Keratinocyte (primary cell): ENCODE results near the gene BNC2. TPM values are rescaled to one million over a fixed set of nuclear protein-coding genes. Genes with fewer than 3 reads are reported as not detected.

Experiments used
- DNase-seq: peaks from one replicate; pipeline ENCODE4 v3.0.0-alpha.2; 2011; ENCODE audit warnings: low read depth, missing footprints, low spot score
- FAIRE-seq: peaks from 2 replicates; lab custom pipeline; 2011; peaks lifted over from hg19 to GRCh38; lab: Jason Lieb, UNC
- H2AFZ ChIP-seq: 2 replicates; pipeline ENCODE4 v1.6.0; 2012; ENCODE audit warnings: low read length, control low read depth, inconsistent platforms; ENCODE audit not compliant: control insufficient read depth
- H3K27ac ChIP-seq: 2 replicates; pipeline ENCODE4 v1.5.1; 2011; ENCODE audit warnings: low read length; ENCODE audit not compliant: control insufficient read depth, insufficient read depth
- H3K27me3 ChIP-seq: 3 replicates; pipeline ENCODE4 v1.6.0; 2011; ENCODE audit warnings: low read length; ENCODE audit not compliant: control insufficient read depth, insufficient read depth; ENCODE audit errors: extremely low read depth
- H3K36me3 ChIP-seq, 2 experiments: 2 replicates in 1 of 2; 3 replicates in 1 of 2; pipeline ENCODE4 v1.5.1; 2011; ENCODE audit warnings: low read length in 2 of 2, mild to moderate bottlenecking in 1 of 2; ENCODE audit not compliant: control insufficient read depth in 2 of 2, insufficient read depth in 2 of 2; ENCODE audit errors: extremely low read depth in 1 of 2
- H3K4me1 ChIP-seq: 3 replicates; pipeline ENCODE4 v1.5.1; 2011; ENCODE audit warnings: low read length; ENCODE audit not compliant: control insufficient read depth, insufficient read depth; ENCODE audit errors: extremely low read depth
- H3K4me2 ChIP-seq: 3 replicates; pipeline ENCODE4 v1.6.0; 2011; ENCODE audit warnings: low read depth, low read length; ENCODE audit not compliant: control insufficient read depth, insufficient read depth; ENCODE audit errors: extremely low read depth
- H3K4me3 ChIP-seq, 3 experiments: fragments of 200-600 bp in 1 of 3; sonication (generic) in 1 of 3; 2 replicates in 2 of 3; 3 replicates in 1 of 3; pipeline ENCODE4 v1.5.1; 2011 to 2016; ENCODE audit warnings: low read length in 3 of 3, mild to moderate bottlenecking in 3 of 3, control low read depth in 2 of 3, inconsistent platforms in 1 of 3, low read depth in 1 of 3, mixed read lengths in 1 of 3, mixed run types in 1 of 3, moderate library complexity in 1 of 3; ENCODE audit not compliant: control insufficient read depth in 2 of 3, insufficient read depth in 2 of 3; ENCODE audit errors: extremely low read depth in 1 of 3
- H3K79me2 ChIP-seq: 2 replicates; pipeline ENCODE4 v1.6.0; 2012; ENCODE audit warnings: low read length; ENCODE audit not compliant: control insufficient read depth, insufficient read depth
- H3K9ac ChIP-seq: 3 replicates; pipeline ENCODE4 v1.6.0; 2011; ENCODE audit warnings: low read length; ENCODE audit not compliant: control insufficient read depth, insufficient read depth; ENCODE audit errors: extremely low read depth
- H3K9me1 ChIP-seq: 3 replicates; pipeline ENCODE4 v1.6.0; 2011; ENCODE audit warnings: low read length; ENCODE audit not compliant: control insufficient read depth, insufficient read depth; ENCODE audit errors: extremely low read depth
- H3K9me3 ChIP-seq: 2 replicates; pipeline ENCODE4 v1.5.1; 2012; ENCODE audit warnings: low read depth, low read length; ENCODE audit not compliant: control insufficient read depth
- H4K20me1 ChIP-seq: 3 replicates; pipeline ENCODE4 v1.6.0; 2011; ENCODE audit warnings: low read length; ENCODE audit not compliant: control insufficient read depth, insufficient read depth; ENCODE audit errors: extremely low read depth
- EZH2 ChIP-seq: IDR thresholded peaks from one replicate; pipeline ENCODE4 v1.6.1; 2012; ENCODE audit warnings: inconsistent platforms, mild to moderate bottlenecking, low read length, moderate library complexity
- dilution Hi-C: fragments of 300-500 bp; cut with MboI; formaldehyde crosslinking; loops from one replicate; pipeline ENCODE4 v1.7.0; 2020; ENCODE audit warnings: low sequenced_read_pairs; ENCODE audit not compliant: extremely low pct_ligation_motif_present
- polyA plus RNA-seq, 5 experiments: library from polyadenylated mRNA; depleted of rRNA in 3 of 5; stranded (reverse) in 3 of 5; stranded (forward) in 1 of 5; unstranded in 1 of 5; fragments of >200 nt; gene quantifications; 1 replicate in 1 of 5; 2 replicates in 3 of 5; 3 replicates in 1 of 5; pipeline versions ENCODE4 v1.2.1 to v1.2.3, GENCODE V29; 2011 to 2012; ENCODE audit warnings: missing spikeins in 2 of 5, low read depth in 1 of 5, low replicate concordance in 1 of 5
- TF ChIP-seq, protein P1 (sequence below), 3 experiments: IDR thresholded peaks in 1 of 3; conservative IDR thresholded peaks in 1 of 3; optimal IDR thresholded peaks in 1 of 3; 2 replicates in 2 of 3; 3 replicates in 1 of 3; pipeline versions ENCODE3 to v1.5.1; 2011; ENCODE audit warnings: low read length in 3 of 3, mild to moderate bottlenecking in 3 of 3, moderate library complexity in 2 of 3, control low read depth in 1 of 3, inconsistent platforms in 1 of 3; ENCODE audit not compliant: insufficient read depth in 2 of 3; ENCODE audit errors: extremely low read depth in 1 of 3

Gene BNC2
- polyA plus RNA-seq, 1 donor (not counting 4 experiments of a cell fraction or from before 2014, with no cell fraction given): 1.1 TPM

DNA sequence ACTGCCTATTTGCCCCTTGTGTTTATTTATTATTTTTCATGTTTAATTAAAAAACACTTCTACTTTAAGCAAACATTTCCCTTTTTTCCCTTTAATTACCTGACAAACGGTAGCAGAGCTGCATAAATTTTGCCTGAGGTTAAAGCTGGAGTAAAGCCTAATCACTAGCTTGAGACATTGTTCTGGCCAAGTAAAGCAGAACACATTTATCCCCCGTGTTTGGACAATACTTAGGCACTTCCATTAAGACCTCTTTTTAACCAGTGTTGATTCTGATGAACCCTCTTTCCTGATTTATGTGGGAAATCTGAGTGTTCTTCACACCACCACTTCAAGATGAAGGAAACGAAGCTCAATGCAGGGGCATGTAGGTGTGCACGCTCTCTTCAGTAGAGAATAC, 54.5 kb downstream of the BNC2 start:
- H3K9me3 ChIP-seq: no peaks in the 10 kb centered on the region
- DNase-seq: no peak

DNA sequence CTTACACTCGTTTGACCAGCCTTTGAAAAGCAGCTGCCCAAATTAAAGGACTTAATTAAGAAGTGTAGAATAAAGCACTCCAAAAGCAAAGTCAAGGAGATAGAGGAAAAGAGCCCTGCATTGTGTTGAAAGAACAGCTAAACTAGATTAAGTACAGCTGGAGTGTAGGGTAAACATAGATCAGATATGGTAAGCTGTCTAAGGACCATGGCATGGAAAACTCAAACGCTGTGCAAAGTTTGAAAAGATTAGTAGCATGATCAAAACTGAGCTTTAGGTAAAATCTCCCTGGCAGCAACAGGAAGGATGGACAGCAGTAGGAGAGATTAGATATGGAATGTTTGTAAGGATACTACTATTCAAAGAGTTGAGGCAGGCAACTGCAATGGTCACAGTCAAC, 55.4 kb downstream of the BNC2 start:
- no peak for FAIRE-seq
- Histone ChIP-seq H3K4me3 (no peak overlapping the region), H3K79me2 (no peaks in the 10 kb centered on the region), H3K4me1 (peaks cover 4% of the 10 kb centered on the region), H3K36me3 (no peaks in the 10 kb centered on the region), H3K9me3 (no peaks in the 10 kb centered on the region), H3K9ac (no peak overlapping the region), H3K9me1 (no peaks in the 10 kb centered on the region), H3K27me3 (no peaks in the 10 kb centered on the region), H3K4me2 (no peak overlapping the region), H3K27ac (no peak overlapping the region), H4K20me1 (no peaks in the 10 kb centered on the region), H2AFZ (no peak overlapping the region)
- dilution Hi-C loops: no loop called here
- TF ChIP-seq, protein P1, sequence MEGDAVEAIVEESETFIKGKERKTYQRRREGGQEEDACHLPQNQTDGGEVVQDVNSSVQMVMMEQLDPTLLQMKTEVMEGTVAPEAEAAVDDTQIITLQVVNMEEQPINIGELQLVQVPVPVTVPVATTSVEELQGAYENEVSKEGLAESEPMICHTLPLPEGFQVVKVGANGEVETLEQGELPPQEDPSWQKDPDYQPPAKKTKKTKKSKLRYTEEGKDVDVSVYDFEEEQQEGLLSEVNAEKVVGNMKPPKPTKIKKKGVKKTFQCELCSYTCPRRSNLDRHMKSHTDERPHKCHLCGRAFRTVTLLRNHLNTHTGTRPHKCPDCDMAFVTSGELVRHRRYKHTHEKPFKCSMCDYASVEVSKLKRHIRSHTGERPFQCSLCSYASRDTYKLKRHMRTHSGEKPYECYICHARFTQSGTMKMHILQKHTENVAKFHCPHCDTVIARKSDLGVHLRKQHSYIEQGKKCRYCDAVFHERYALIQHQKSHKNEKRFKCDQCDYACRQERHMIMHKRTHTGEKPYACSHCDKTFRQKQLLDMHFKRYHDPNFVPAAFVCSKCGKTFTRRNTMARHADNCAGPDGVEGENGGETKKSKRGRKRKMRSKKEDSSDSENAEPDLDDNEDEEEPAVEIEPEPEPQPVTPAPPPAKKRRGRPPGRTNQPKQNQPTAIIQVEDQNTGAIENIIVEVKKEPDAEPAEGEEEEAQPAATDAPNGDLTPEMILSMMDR (optimal IDR thresholded peaks at IDR 0.05 in 1 of 3, IDR thresholded peaks at IDR 0.05 in 1 of 3, conservative IDR thresholded peaks at IDR 0.05 in 1 of 3; ENCODE audit: extremely low read depth in 1 of 3, insufficient read depth in 2 of 3, low read length in 3 of 3): no peak
- TF ChIP-seq EZH2: no peak
- no peak for DNase-seq

More for the DNA sequence above, 54.5 kb downstream of the BNC2 start:
- Histone ChIP-seq H2AFZ (no peak overlapping the region), H3K9ac (no peak overlapping the region), H4K20me1 (no peaks in the 10 kb centered on the region), H3K4me3 (no peak overlapping the region), H3K9me1 (no peaks in the 10 kb centered on the region), H3K27ac (no peak overlapping the region), H3K4me1 (no peaks in the 10 kb centered on the region), H3K79me2 (no peaks in the 10 kb centered on the region), H3K4me2 (no peak overlapping the region), H3K36me3 (no peaks in the 10 kb centered on the region), H3K27me3 (no peaks in the 10 kb centered on the region)
- TF ChIP-seq, protein P1 (optimal IDR thresholded peaks at IDR 0.05 in 1 of 3, IDR thresholded peaks at IDR 0.05 in 1 of 3, conservative IDR thresholded peaks at IDR 0.05 in 1 of 3; ENCODE audit: extremely low read depth in 1 of 3, insufficient read depth in 2 of 3, low read length in 3 of 3): no peak
- TF ChIP-seq EZH2: no peak
- no peak for FAIRE-seq
- dilution Hi-C loops: no loop called here
